Measurements from ENCODE around the gene P2RX4. TPM values are rescaled to one million over a fixed set of nuclear protein-coding genes. Genes with fewer than 3 reads are reported as not detected.

P2RX4 gene
- total and polyA plus RNA-seq, 4 donors: 22.3 to 32.0 (median 23.9) TPM

GRCh38 chr12:121264135-121264534 is 54.2 kb downstream of the P2RX4 start:
- ATAC-seq (ENCODE audit: low FRiP score) (no peak), DNase-seq (peak in 1 of 2 donors; percentile 32)
- H3K9me3 ChIP-seq (ENCODE audit: control insufficient read depth, low read length): no peaks in the 10 kb centered on the region
- WGBS, 2 donors: 88 to 93% methylated on average over 8 of the region's 8 CpGs
- intact Hi-C loops (cut with DNase I): no loop called here
- H3K4me3 ChIP-seq (ENCODE audit: low read length in 2 of 2): no peak overlapping the region
- H3K27ac ChIP-seq (ENCODE audit: low read depth in 1 of 2, low read length in 2 of 2): no peak overlapping the region
- peaks cover 1 to 8% of the 10 kb centered on the region in 2 donors for H3K36me3 ChIP-seq (ENCODE audit: control insufficient read depth in 1 of 2, insufficient read depth in 2 of 2, low read length in 1 of 2)
- no peaks in the 10 kb centered on the region for H3K4me1 ChIP-seq (ENCODE audit: control insufficient read depth in 1 of 2, insufficient read depth in 2 of 2, low read length in 2 of 2)
- no peaks in the 10 kb centered on the region for H3K27me3 ChIP-seq (ENCODE audit: control insufficient read depth in 1 of 2, insufficient read depth in 2 of 2, low read length in 1 of 2)

GRCh38 chr12:121264951-121265515 is 55.1 kb downstream of the P2RX4 start:
- intact Hi-C loops (cut with DNase I): no loop called here
- WGBS, 2 donors: 87 to 89% methylated on average over 10 of the region's 10 CpGs
- H3K4me3 ChIP-seq (ENCODE audit: low read length in 2 of 2): no peak overlapping the region
- H3K27ac ChIP-seq (ENCODE audit: low read depth in 1 of 2, low read length in 2 of 2): no peak overlapping the region
- DNase-seq (no peak), ATAC-seq (ENCODE audit: low FRiP score) (no peak)
- no peaks in the 10 kb centered on the region for H3K4me1 ChIP-seq (ENCODE audit: control insufficient read depth in 1 of 2, insufficient read depth in 2 of 2, low read length in 2 of 2)
- H3K36me3 ChIP-seq (ENCODE audit: control insufficient read depth in 1 of 2, insufficient read depth in 2 of 2, low read length in 1 of 2): peaks cover 1 to 5% of the 10 kb centered on the region in 2 donors
- no peaks in the 10 kb centered on the region for H3K27me3 ChIP-seq (ENCODE audit: control insufficient read depth in 1 of 2, insufficient read depth in 2 of 2, low read length in 1 of 2)
- H3K9me3 ChIP-seq (ENCODE audit: control insufficient read depth, low read length): no peaks in the 10 kb centered on the region

- Histone ChIP-seq H3K9me3 (ENCODE audit: control insufficient read depth, low read length) (no peaks in the 10 kb centered on the region), H3K27ac (ENCODE audit: low read depth in 1 of 2, low read length in 2 of 2) (no peak overlapping the region), H3K4me3 (ENCODE audit: low read length in 2 of 2) (no peak overlapping the region), H3K36me3 (ENCODE audit: control insufficient read depth in 1 of 2, insufficient read depth in 2 of 2, low read length in 1 of 2) (peaks cover 1 to 4% of the 10 kb centered on the region in 2 donors), H3K27me3 (ENCODE audit: control insufficient read depth in 1 of 2, insufficient read depth in 2 of 2, low read length in 1 of 2) (no peaks in the 10 kb centered on the region), H3K4me1 (ENCODE audit: control insufficient read depth in 1 of 2, insufficient read depth in 2 of 2, low read length in 2 of 2) (no peaks in the 10 kb centered on the region)
- 97 to 100% methylated on average over 1 of the region's 1 CpG for WGBS, 2 donors
- no peak for ATAC-seq (ENCODE audit: low FRiP score)
- DNase-seq: no peak
- intact Hi-C loops (cut with DNase I): no loop called here
Observed at GRCh38 chr12:121267822-121268221, 57.9 kb downstream of the P2RX4 start.

- Histone ChIP-seq H3K27me3 (ENCODE audit: control insufficient read depth in 1 of 2, insufficient read depth in 2 of 2, low read length in 1 of 2) (no peaks in the 10 kb centered on the region), H3K4me1 (ENCODE audit: control insufficient read depth in 1 of 2, insufficient read depth in 2 of 2, low read length in 2 of 2) (no peaks in the 10 kb centered on the region), H3K36me3 (ENCODE audit: control insufficient read depth in 1 of 2, insufficient read depth in 2 of 2, low read length in 1 of 2) (peaks cover 0 to 3% of the 10 kb centered on the region in 2 donors), H3K4me3 (ENCODE audit: low read length in 2 of 2) (no peak overlapping the region), H3K27ac (ENCODE audit: low read depth in 1 of 2, low read length in 2 of 2) (no peak overlapping the region), H3K9me3 (ENCODE audit: control insufficient read depth, low read length) (no peaks in the 10 kb centered on the region)
- ATAC-seq (ENCODE audit: low FRiP score) (no peak), DNase-seq (no peak)
- intact Hi-C loops (cut with DNase I): no loop called here
- 93 to 94% methylated on average over 14 of the region's 14 CpGs for WGBS, 2 donors
Observed at GRCh38 chr12:121273364-121273896, 63.5 kb downstream of the P2RX4 start.

GRCh38 chr12:121274036-121274763 is 64.3 kb downstream of the P2RX4 start:
- H3K4me3 ChIP-seq (ENCODE audit: low read length in 2 of 2): no peak overlapping the region
- intact Hi-C loops (cut with DNase I): no loop called here
- WGBS, 2 donors: 96% methylated on average over 35 of the region's 35 CpGs
- H3K36me3 ChIP-seq (ENCODE audit: control insufficient read depth in 1 of 2, insufficient read depth in 2 of 2, low read length in 1 of 2): no peaks in the 10 kb centered on the region
- H3K4me1 ChIP-seq (ENCODE audit: control insufficient read depth in 1 of 2, insufficient read depth in 2 of 2, low read length in 2 of 2): no peaks in the 10 kb centered on the region
- H3K27me3 ChIP-seq (ENCODE audit: control insufficient read depth in 1 of 2, insufficient read depth in 2 of 2, low read length in 1 of 2): no peaks in the 10 kb centered on the region
- H3K9me3 ChIP-seq (ENCODE audit: control insufficient read depth, low read length): no peaks in the 10 kb centered on the region
- no peak overlapping the region for H3K27ac ChIP-seq (ENCODE audit: low read depth in 1 of 2, low read length in 2 of 2)
- DNase-seq (no peak), ATAC-seq (ENCODE audit: low FRiP score) (no peak)

GRCh38 chr12:121277374-121277759 is 67.4 kb downstream of the P2RX4 start:
- H3K27ac ChIP-seq (ENCODE audit: low read depth in 1 of 2, low read length in 2 of 2): no peak overlapping the region
- no peaks in the 10 kb centered on the region for H3K27me3 ChIP-seq (ENCODE audit: control insufficient read depth in 1 of 2, insufficient read depth in 2 of 2, low read length in 1 of 2)
- H3K4me3 ChIP-seq (ENCODE audit: low read length in 2 of 2): no peak overlapping the region
- no peaks in the 10 kb centered on the region for H3K36me3 ChIP-seq (ENCODE audit: control insufficient read depth in 1 of 2, insufficient read depth in 2 of 2, low read length in 1 of 2)
- WGBS, 2 donors: 81 to 97% methylated on average over 6 of the region's 6 CpGs
- no peaks in the 10 kb centered on the region for H3K4me1 ChIP-seq (ENCODE audit: control insufficient read depth in 1 of 2, insufficient read depth in 2 of 2, low read length in 2 of 2)
- DNase-seq: no peak
- intact Hi-C loops (cut with DNase I): no loop called here
- H3K9me3 ChIP-seq (ENCODE audit: control insufficient read depth, low read length): no peaks in the 10 kb centered on the region
- no peak for ATAC-seq (ENCODE audit: low FRiP score)

- DNase-seq (peak in 1 of 2 donors; percentile 75), ATAC-seq (ENCODE audit: low FRiP score) (peak; percentile 26)
- Histone ChIP-seq H3K4me1 (ENCODE audit: control insufficient read depth in 1 of 2, insufficient read depth in 2 of 2, low read length in 2 of 2) (no peaks in the 10 kb centered on the region), H3K36me3 (ENCODE audit: control insufficient read depth in 1 of 2, insufficient read depth in 2 of 2, low read length in 1 of 2) (no peaks in the 10 kb centered on the region), H3K27me3 (ENCODE audit: control insufficient read depth in 1 of 2, insufficient read depth in 2 of 2, low read length in 1 of 2) (no peaks in the 10 kb centered on the region), H3K27ac (ENCODE audit: low read depth in 1 of 2, low read length in 2 of 2) (no peak overlapping the region), H3K9me3 (ENCODE audit: control insufficient read depth, low read length) (no peaks in the 10 kb centered on the region), H3K4me3 (ENCODE audit: low read length in 2 of 2) (no peak overlapping the region)
- intact Hi-C loops (cut with DNase I): no loop called here
- WGBS, 2 donors: 79 to 88% methylated on average over 15 of the region's 15 CpGs
Observed at GRCh38 chr12:121278169-121279070, 68.5 kb downstream of the P2RX4 start.

- Histone ChIP-seq H3K4me1 (ENCODE audit: control insufficient read depth in 1 of 2, insufficient read depth in 2 of 2, low read length in 2 of 2) (no peaks in the 10 kb centered on the region), H3K4me3 (ENCODE audit: low read length in 2 of 2) (no peak overlapping the region), H3K27ac (ENCODE audit: low read depth in 1 of 2, low read length in 2 of 2) (no peak overlapping the region), H3K9me3 (ENCODE audit: control insufficient read depth, low read length) (no peaks in the 10 kb centered on the region), H3K36me3 (ENCODE audit: control insufficient read depth in 1 of 2, insufficient read depth in 2 of 2, low read length in 1 of 2) (no peaks in the 10 kb centered on the region), H3K27me3 (ENCODE audit: control insufficient read depth in 1 of 2, insufficient read depth in 2 of 2, low read length in 1 of 2) (no peaks in the 10 kb centered on the region)
- WGBS, 2 donors: 19 to 53% methylated on average over 13 of the region's 13 CpGs
- peak in 1 of 2 donors; percentile 62 for DNase-seq
- intact Hi-C loops (cut with DNase I): no loop called here
- ATAC-seq (ENCODE audit: low FRiP score): peak; percentile 42
Observed at GRCh38 chr12:121279071-121279375, 69.1 kb downstream of the P2RX4 start.

All from aorta (tissue), 5 donors.